HepG2 (cell line): Measurements from ENCODE around the gene RAB6A. TPM values are rescaled to one million over a fixed set of nuclear protein-coding genes. Genes with fewer than 3 reads are reported as not detected.

ENCODE experiments used
- CBX1 ChIP-seq: IDR thresholded peaks from one replicate; pipeline ENCODE4 v1.6.1; 2016; ENCODE audit warnings: antibody characterized with exemption, low read depth
- CCDC6 ChIP-seq: sonication (generic); formaldehyde crosslinking; IDR thresholded peaks from 2 replicates; pipeline ENCODE4 v1.8.1; 2022; ENCODE audit warnings: mild to moderate bottlenecking, missing genetic modification reagents, moderate library complexity
- HCFC1 ChIP-seq: fragments of 150-350 bp; IDR thresholded peaks from 2 replicates; pipeline ENCODE4 v1.6.1; 2014; ENCODE audit warnings: low read depth, low read length
- KMT2B ChIP-seq: IDR thresholded peaks from 2 replicates; pipeline ENCODE4 v1.6.1; 2016; ENCODE audit warnings: missing genetic modification reagents, missing compliant biosample characterization
- MBNL3 ChIP-seq: fragments of 250-450 bp; sonication (Bioruptor Pico); conservative IDR thresholded peaks from 2 replicates; pipeline ENCODE4 v1.8.0; 2022; ENCODE audit warnings: mild to moderate bottlenecking, inconsistent platforms
- PRPF4 ChIP-seq: fragments of 200-400 bp; formaldehyde crosslinking; IDR thresholded peaks from 2 replicates; pipeline ENCODE4 v1.6.1; 2016; ENCODE audit warnings: low read length, low read depth; ENCODE audit not compliant: poor library complexity, severe bottlenecking
- STAT5B ChIP-seq: sonication (generic); formaldehyde crosslinking; IDR thresholded peaks from 2 replicates; pipeline ENCODE4 v1.4.0; 2020; ENCODE audit warnings: missing genetic modification reagents
- SUZ12 ChIP-seq: fragments of 150-350 bp; IDR thresholded peaks from 2 replicates; pipeline ENCODE4 v1.6.1; 2014; ENCODE audit warnings: low read depth, low read length
- ZBTB1 ChIP-seq: sonication (generic); formaldehyde crosslinking; IDR thresholded peaks from 2 replicates; pipeline ENCODE4 v1.4.0; 2020; ENCODE audit warnings: missing genetic modification reagents, borderline replicate concordance
- ZMYM2 ChIP-seq: sonication (generic); formaldehyde crosslinking; IDR thresholded peaks from 2 replicates; pipeline ENCODE4 v1.8.0; 2022; ENCODE audit warnings: mild to moderate bottlenecking, missing genetic modification reagents
- ZNF24 ChIP-seq: fragments of 450-650 bp; IDR thresholded peaks from 2 replicates; pipeline ENCODE4 v1.6.1; 2017; ENCODE audit warnings: antibody characterized with exemption, mild to moderate bottlenecking
- ZNF256 ChIP-seq: sonication (generic); formaldehyde crosslinking; conservative IDR thresholded peaks from 2 replicates; pipeline ENCODE4 v1.4.0; 2020; ENCODE audit warnings: missing genetic modification reagents
- ZNF264 ChIP-seq: sonication (generic); formaldehyde crosslinking; IDR thresholded peaks from 2 replicates; pipeline ENCODE4 v1.4.0; 2020; ENCODE audit warnings: missing genetic modification reagents
- ZNF552 ChIP-seq: sonication (generic); formaldehyde crosslinking; IDR thresholded peaks from 2 replicates; pipeline ENCODE4 v1.9.0; 2022; ENCODE audit warnings: missing genetic modification reagents, mild to moderate bottlenecking, borderline replicate concordance
- polyA plus RNA-seq, 8 experiments: library from polyadenylated mRNA; depleted of rRNA in 3 of 8; stranded (reverse) in 7 of 8; unstranded in 1 of 8; fragments of >200 nt; fragmentation: Illumina TruSeq in 4 of 8; extraction: Trizol in 4 of 8; gene quantifications; 2 replicates each; pipeline versions ENCODE4 v1.2.1 to v1.2.3, GENCODE V29; 2011 to 2016; ENCODE audit warnings: low read depth in 4 of 8, missing spikeins in 1 of 8, mixed read lengths in 1 of 8; ENCODE audit not compliant: insufficient read depth in 1 of 8
- total RNA-seq, 5 experiments: library from RNA; depleted of rRNA; stranded (reverse); fragments of >200 nt; fragmentation: Illumina TruSeq; extraction: Trizol; gene quantifications; 2 replicates each; pipeline ENCODE4 v1.2.3, GENCODE V29; 2016; ENCODE audit warnings: low read depth in 1 of 5
- TF ChIP-seq, protein P1 (sequence below): sonication (generic); formaldehyde crosslinking; IDR thresholded peaks from 2 replicates; pipeline ENCODE4 v1.9.0; 2021; ENCODE audit warnings: mild to moderate bottlenecking, missing genetic modification reagents
- TF ChIP-seq, protein P2 (sequence below): sonication (generic); formaldehyde crosslinking; IDR thresholded peaks from 2 replicates; pipeline ENCODE4 v1.4.0; 2020; ENCODE audit warnings: mild to moderate bottlenecking, missing genetic modification reagents
- TF ChIP-seq, protein P3 (sequence below): sonication (generic); formaldehyde crosslinking; IDR thresholded peaks from 2 replicates; pipeline ENCODE4 v1.8.1; 2022; ENCODE audit warnings: low read depth, mild to moderate bottlenecking, missing genetic modification reagents

RAB6A gene
- total and polyA plus RNA-seq, 2 of the 13 experiments (the other 11 are each of a cell fraction or from before 2014, with no cell fraction given) = 74.3 to 121 TPM

DNA sequence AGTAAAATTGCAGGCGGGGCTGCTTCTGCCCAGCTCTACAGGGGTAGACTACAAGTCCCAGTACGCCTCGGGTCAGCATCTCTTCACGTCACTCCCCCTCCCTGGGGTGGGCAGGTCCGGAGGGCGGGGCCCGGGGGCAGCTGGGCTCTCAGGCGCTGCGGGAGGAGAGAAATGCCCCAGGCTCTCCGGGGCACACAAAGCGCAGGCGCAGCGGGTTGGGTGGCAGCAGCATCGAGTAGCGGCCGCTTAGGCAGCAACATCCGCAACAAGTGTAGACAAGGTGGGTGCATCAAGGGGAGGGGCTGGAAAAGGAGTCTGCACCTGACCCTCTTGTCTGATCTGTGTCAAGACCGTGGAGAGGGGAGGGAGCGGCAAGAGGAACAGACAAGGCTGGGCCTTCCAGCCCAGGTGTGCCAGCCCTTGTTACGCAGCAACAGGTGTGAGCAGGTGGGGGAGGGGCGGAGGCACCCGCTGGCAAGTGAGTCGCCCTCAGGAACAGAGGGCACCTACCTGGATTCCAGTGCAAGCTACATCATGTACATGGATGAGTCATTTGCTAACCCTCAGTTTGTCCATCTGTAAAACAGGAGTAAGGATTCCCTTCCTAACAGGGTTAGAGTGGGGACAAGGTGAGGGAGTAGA is 113.3 kb downstream of the RAB6A start (continued):
- TF ChIP-seq, protein P1, sequence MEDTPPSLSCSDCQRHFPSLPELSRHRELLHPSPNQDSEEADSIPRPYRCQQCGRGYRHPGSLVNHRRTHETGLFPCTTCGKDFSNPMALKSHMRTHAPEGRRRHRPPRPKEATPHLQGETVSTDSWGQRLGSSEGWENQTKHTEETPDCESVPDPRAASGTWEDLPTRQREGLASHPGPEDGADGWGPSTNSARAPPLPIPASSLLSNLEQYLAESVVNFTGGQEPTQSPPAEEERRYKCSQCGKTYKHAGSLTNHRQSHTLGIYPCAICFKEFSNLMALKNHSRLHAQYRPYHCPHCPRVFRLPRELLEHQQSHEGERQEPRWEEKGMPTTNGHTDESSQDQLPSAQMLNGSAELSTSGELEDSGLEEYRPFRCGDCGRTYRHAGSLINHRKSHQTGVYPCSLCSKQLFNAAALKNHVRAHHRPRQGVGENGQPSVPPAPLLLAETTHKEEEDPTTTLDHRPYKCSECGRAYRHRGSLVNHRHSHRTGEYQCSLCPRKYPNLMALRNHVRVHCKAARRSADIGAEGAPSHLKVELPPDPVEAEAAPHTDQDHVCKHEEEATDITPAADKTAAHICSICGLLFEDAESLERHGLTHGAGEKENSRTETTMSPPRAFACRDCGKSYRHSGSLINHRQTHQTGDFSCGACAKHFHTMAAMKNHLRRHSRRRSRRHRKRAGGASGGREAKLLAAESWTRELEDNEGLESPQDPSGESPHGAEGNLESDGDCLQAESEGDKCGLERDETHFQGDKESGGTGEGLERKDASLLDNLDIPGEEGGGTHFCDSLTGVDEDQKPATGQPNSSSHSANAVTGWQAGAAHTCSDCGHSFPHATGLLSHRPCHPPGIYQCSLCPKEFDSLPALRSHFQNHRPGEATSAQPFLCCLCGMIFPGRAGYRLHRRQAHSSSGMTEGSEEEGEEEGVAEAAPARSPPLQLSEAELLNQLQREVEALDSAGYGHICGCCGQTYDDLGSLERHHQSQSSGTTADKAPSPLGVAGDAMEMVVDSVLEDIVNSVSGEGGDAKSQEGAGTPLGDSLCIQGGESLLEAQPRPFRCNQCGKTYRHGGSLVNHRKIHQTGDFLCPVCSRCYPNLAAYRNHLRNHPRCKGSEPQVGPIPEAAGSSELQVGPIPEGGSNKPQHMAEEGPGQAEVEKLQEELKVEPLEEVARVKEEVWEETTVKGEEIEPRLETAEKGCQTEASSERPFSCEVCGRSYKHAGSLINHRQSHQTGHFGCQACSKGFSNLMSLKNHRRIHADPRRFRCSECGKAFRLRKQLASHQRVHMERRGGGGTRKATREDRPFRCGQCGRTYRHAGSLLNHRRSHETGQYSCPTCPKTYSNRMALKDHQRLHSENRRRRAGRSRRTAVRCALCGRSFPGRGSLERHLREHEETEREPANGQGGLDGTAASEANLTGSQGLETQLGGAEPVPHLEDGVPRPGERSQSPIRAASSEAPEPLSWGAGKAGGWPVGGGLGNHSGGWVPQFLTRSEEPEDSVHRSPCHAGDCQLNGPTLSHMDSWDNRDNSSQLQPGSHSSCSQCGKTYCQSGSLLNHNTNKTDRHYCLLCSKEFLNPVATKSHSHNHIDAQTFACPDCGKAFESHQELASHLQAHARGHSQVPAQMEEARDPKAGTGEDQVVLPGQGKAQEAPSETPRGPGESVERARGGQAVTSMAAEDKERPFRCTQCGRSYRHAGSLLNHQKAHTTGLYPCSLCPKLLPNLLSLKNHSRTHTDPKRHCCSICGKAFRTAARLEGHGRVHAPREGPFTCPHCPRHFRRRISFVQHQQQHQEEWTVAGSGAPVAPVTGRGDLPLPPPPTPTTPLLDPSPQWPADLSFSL = no peak
- TF ChIP-seq ZNF552 (CRISPR knock-in tag) (no peak), ZNF256 (no peak), PRPF4 (peak; percentile 53), MBNL3 (CRISPR knock-in tag) (no peak), CBX1 (no peak), ZNF24 (no peak), ZBTB1 (CRISPR knock-in tag) (no peak), KMT2B (CRISPR knock-in tag) (no peak), CCDC6 (CRISPR knock-in tag) (no peak), ZMYM2 (CRISPR knock-in tag) (no peak), ZNF264 (no peak), HCFC1 (peak; percentile 75), SUZ12 (peak; percentile 44), STAT5B (CRISPR knock-in tag) (no peak)
- TF ChIP-seq, protein P2, sequence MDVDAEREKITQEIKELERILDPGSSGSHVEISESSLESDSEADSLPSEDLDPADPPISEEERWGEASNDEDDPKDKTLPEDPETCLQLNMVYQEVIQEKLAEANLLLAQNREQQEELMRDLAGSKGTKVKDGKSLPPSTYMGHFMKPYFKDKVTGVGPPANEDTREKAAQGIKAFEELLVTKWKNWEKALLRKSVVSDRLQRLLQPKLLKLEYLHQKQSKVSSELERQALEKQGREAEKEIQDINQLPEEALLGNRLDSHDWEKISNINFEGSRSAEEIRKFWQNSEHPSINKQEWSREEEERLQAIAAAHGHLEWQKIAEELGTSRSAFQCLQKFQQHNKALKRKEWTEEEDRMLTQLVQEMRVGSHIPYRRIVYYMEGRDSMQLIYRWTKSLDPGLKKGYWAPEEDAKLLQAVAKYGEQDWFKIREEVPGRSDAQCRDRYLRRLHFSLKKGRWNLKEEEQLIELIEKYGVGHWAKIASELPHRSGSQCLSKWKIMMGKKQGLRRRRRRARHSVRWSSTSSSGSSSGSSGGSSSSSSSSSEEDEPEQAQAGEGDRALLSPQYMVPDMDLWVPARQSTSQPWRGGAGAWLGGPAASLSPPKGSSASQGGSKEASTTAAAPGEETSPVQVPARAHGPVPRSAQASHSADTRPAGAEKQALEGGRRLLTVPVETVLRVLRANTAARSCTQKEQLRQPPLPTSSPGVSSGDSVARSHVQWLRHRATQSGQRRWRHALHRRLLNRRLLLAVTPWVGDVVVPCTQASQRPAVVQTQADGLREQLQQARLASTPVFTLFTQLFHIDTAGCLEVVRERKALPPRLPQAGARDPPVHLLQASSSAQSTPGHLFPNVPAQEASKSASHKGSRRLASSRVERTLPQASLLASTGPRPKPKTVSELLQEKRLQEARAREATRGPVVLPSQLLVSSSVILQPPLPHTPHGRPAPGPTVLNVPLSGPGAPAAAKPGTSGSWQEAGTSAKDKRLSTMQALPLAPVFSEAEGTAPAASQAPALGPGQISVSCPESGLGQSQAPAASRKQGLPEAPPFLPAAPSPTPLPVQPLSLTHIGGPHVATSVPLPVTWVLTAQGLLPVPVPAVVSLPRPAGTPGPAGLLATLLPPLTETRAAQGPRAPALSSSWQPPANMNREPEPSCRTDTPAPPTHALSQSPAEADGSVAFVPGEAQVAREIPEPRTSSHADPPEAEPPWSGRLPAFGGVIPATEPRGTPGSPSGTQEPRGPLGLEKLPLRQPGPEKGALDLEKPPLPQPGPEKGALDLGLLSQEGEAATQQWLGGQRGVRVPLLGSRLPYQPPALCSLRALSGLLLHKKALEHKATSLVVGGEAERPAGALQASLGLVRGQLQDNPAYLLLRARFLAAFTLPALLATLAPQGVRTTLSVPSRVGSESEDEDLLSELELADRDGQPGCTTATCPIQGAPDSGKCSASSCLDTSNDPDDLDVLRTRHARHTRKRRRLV (CRISPR knock-in tag) = no peak
- TF ChIP-seq, protein P3, sequence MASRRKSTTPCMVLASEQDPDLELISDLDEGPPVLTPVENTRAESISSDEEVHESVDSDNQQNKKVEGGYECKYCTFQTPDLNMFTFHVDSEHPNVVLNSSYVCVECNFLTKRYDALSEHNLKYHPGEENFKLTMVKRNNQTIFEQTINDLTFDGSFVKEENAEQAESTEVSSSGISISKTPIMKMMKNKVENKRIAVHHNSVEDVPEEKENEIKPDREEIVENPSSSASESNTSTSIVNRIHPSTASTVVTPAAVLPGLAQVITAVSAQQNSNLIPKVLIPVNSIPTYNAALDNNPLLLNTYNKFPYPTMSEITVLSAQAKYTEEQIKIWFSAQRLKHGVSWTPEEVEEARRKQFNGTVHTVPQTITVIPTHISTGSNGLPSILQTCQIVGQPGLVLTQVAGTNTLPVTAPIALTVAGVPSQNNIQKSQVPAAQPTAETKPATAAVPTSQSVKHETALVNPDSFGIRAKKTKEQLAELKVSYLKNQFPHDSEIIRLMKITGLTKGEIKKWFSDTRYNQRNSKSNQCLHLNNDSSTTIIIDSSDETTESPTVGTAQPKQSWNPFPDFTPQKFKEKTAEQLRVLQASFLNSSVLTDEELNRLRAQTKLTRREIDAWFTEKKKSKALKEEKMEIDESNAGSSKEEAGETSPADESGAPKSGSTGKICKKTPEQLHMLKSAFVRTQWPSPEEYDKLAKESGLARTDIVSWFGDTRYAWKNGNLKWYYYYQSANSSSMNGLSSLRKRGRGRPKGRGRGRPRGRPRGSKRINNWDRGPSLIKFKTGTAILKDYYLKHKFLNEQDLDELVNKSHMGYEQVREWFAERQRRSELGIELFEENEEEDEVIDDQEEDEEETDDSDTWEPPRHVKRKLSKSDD (CRISPR knock-in tag) = no peak
